Stimulated activated naive B cell treated with anti-CD40 and anti-IgM and Interleukin-4, amounts not matched to agents 10 μg/mL and 1 μg/mL and 100 μg/mL, for 72 hours (primary cell): ENCODE measurements around the gene ADAMTS18.
"Not testable (repeated sequence)": the region's sequence is repeated elsewhere in the genome, so short reads cannot be mapped to it uniquely, and the experiment has no call there.

Experiments
- ATAC-seq, 2 donors: fragments of 150-1000 bp; cut with Tn5 transposase; replicated peaks; 2 replicates each; pipeline ENCODE4 v1.10.0; 2021; ENCODE audit warnings: moderate library complexity in 1 of 2
- DNase-seq: peaks from one replicate; pipeline ENCODE4 v3.0.0; 2021
- H3K27ac Mint-ChIP-seq: one replicate; pipeline ENCODE4 v1.8.0; 2022; ENCODE audit warnings: mild to moderate bottlenecking, mixed read lengths
- H3K27me3 Mint-ChIP-seq, 2 donors: one replicate each; pipeline ENCODE4 v1.8.0; 2022; ENCODE audit warnings: mixed read lengths in 2 of 2
- H3K36me3 Mint-ChIP-seq, 2 donors: one replicate each; pipeline ENCODE4 v1.8.0; 2022; ENCODE audit warnings: mixed read lengths in 2 of 2, mild to moderate bottlenecking in 1 of 2
- H3K4me1 Mint-ChIP-seq, 2 donors: one replicate each; pipeline ENCODE4 v1.8.0; 2022; ENCODE audit warnings: mixed read lengths in 2 of 2, mild to moderate bottlenecking in 1 of 2
- H3K4me3 Mint-ChIP-seq, 2 donors: one replicate each; pipeline ENCODE4 v1.8.0; 2022; ENCODE audit warnings: mild to moderate bottlenecking in 2 of 2, mixed read lengths in 2 of 2, moderate library complexity in 1 of 2
- H3K9me3 Mint-ChIP-seq, 2 donors: one replicate each; pipeline ENCODE4 v1.8.0; 2022; ENCODE audit warnings: mixed read lengths in 2 of 2, mild to moderate bottlenecking in 1 of 2

The ADAMTS18 gene

DNA sequence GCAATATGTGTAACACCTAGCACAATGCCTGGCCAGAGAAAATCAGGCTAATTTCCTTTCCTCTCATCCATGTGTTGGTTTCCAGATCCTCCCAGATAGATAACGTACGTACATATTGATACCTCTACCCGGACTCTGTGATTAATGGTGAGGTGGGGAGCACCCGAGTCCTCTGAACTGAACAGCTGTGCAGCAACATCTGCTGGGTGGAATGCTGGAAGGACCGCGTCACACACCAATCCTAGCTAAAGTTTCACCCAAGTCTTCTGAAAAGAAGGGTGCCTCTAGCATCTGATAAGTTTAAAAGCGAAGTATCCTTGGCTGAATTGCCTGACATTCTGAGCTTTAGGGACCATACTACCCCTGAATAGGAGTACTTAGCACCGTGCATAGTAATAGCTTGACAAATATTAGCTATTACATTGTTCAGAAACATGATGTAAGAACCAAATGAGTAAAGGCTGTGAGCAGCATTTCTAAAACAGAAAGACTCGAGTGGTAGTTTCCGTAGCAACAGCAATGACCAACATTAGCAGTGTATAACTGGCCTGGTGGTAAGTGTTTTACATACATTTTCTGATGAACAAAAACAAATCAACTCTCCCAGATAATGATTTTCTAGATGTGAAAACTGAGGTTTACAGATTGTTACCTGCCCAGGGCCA is 144.3 kb downstream of the ADAMTS18 start:
- Mint-ChIP-seq H3K9me3 (no peaks in the 10 kb centered on the region), H3K36me3 (no peaks in the 10 kb centered on the region), H3K4me3 (no peak overlapping the region), H3K4me1 (peaks cover 2 to 5% of the 10 kb centered on the region in 2 donors), H3K27me3 (peaks cover 45 to 78% of the 10 kb centered on the region in 2 donors), H3K27ac (no peak overlapping the region)
- DNase-seq, result no peak
- no peak for ATAC-seq

DNA sequence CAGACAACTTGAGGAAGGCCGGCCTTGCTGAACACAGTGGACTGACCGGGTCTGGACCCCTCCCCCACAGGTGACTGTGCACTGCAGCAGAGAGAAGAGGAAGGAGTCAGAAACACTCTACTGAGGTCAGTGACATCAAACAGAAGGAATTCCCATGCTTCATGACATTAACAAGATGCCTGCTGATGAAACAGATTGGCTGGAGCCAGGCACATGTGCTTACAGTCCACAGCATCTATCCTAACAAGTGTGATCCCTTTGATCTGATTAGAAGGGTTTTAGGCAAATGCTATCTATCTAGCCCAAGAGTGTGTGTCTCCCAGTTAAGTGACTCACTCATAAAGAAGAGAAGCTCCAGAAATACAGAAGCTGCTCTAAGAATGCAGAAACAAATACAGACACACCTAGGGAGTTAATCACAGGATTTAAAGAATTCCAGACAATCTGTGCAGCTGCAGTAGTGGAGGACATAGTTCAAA is 145.5 kb downstream of the ADAMTS18 start:
- H3K9me3 Mint-ChIP-seq, result no peaks in the 10 kb centered on the region
- ATAC-seq (no peak), DNase-seq (no peak)
- no peak overlapping the region for H3K4me3 Mint-ChIP-seq
- H3K27me3 Mint-ChIP-seq, result peaks cover 40 to 73% of the 10 kb centered on the region in 2 donors
- H3K27ac Mint-ChIP-seq, result no peak overlapping the region
- peaks cover 2 to 5% of the 10 kb centered on the region in 2 donors for H3K4me1 Mint-ChIP-seq
- no peaks in the 10 kb centered on the region for H3K36me3 Mint-ChIP-seq

DNA sequence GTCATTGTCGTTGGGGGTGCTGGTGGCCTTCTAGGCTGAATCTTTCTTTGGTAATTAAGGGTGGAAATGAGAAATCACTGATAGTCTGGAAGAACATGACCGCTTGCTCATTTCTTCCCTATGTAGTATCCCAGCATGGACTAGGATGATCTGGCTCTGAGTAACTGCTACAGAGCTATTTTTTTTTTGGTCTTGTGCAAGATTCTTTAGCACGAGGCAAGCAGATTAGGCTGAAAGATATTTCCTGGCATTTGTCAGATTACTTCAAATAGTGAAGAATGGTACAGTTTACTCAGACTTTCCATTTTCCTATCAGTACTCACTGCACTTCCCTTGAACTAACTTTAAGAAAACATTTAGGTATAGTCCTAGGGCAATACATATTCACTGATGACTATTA is 146.6 kb downstream of the ADAMTS18 start:
- H3K36me3 Mint-ChIP-seq, result no peaks in the 10 kb centered on the region
- DNase-seq (no peak), ATAC-seq (no peak)
- no peaks in the 10 kb centered on the region for H3K9me3 Mint-ChIP-seq
- H3K27me3 Mint-ChIP-seq, result peaks cover 31 to 61% of the 10 kb centered on the region in 2 donors
- no peak overlapping the region for H3K27ac Mint-ChIP-seq
- no peak overlapping the region for H3K4me3 Mint-ChIP-seq
- H3K4me1 Mint-ChIP-seq, result peaks cover 2 to 5% of the 10 kb centered on the region in 2 donors

DNA sequence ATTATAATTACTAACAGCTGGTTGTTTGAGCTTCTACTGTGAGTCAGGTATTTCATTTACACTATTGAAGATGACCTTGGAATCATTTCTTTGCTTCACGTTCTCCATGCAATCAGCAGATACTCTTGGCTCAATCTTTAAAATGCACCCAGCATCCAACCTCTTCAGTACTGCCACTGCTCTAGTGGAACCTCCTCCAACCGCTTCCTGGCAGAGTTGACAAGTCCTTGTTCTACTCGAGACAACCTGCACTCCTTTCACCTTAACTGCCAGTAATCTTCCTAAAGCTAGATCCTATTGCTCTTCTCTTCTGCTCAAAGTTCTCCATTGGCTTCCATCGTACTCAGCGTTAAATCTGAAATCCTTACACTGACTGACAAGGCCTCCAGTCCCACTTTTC is 149.2 kb downstream of the ADAMTS18 start:
- no peaks in the 10 kb centered on the region for H3K36me3 Mint-ChIP-seq
- peaks cover 2 to 5% of the 10 kb centered on the region in 2 donors for H3K4me1 Mint-ChIP-seq
- ATAC-seq (no peak), DNase-seq (no peak)
- H3K27ac Mint-ChIP-seq, result no peak overlapping the region
- H3K9me3 Mint-ChIP-seq, result no peaks in the 10 kb centered on the region
- no peak overlapping the region for H3K4me3 Mint-ChIP-seq
- H3K27me3 Mint-ChIP-seq, result peaks cover 17 to 40% of the 10 kb centered on the region in 2 donors

DNA sequence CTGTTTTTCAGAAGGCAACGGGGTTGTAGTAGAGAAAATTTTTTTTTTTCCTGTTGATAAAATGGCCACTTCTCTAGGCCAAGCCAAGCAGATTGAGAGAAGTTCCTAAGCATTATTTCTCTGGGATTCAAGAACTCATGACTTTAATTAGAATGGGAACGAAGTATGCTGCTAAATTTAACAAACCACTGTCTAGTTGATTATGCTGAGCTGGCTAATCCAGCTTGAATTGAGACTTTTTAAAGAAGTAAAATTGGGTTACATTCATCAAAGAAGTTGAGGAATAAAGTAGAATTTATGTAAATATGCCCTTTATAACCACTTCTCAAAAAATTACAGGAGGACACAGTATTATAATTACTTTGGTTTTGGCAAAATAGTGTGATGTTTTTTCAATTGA is 152.5 kb downstream of the ADAMTS18 start:
- Mint-ChIP-seq H3K27ac (no peak overlapping the region), H3K36me3 (no peaks in the 10 kb centered on the region), H3K27me3 (peaks cover 9 to 18% of the 10 kb centered on the region in 2 donors), H3K4me3 (no peak overlapping the region), H3K4me1 (no peaks in the 10 kb centered on the region), H3K9me3 (no peaks in the 10 kb centered on the region)
- ATAC-seq (no peak), DNase-seq (no peak)

DNA sequence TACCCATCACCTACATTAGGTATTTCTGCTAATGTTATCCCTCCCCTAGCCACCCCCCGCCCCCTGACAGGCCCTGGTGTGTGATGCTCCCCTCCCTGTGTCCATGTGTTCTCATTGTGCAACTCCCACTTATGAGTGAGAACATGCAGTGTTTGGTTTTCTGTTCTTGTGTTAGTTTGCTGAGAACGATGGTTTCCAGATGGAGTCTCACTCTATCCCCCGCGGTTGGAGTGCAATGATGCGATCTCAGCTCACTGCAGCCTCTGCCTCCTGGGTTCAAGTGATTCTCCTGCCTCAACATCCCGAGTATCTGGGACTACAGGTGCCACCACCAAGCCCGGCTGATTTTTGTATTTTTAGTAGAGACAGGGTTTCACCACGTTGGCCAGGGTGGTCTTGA is 155.5 kb downstream of the ADAMTS18 start:
- H3K27me3 Mint-ChIP-seq, ATAC-seq, H3K36me3 Mint-ChIP-seq: not testable (repeated sequence)

DNA sequence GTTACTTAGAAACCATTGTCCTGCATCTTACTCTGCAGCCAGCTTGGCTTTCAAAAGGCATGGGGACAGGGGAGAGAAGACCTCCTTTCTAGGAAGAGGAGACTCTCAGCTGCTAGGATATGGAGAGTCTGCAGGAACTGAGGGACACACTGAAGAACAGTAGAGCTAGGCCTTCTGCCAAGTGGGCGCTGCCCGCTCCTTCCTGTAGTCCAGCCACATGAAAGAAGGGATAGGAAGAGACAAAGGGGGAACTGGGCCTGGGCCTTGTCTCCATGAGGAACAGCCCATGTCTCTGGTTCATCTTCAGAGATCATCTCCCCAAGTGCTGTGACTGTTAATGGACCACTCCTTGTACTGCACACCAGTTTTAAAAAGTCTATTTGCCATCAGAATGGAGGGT is 157.3 kb downstream of the ADAMTS18 start:
- Mint-ChIP-seq H3K27ac (no peak overlapping the region), H3K9me3 (no peaks in the 10 kb centered on the region), H3K4me3 (no peak overlapping the region), H3K36me3 (no peaks in the 10 kb centered on the region), H3K27me3 (peaks cover 0 to 3% of the 10 kb centered on the region in 2 donors), H3K4me1 (no peaks in the 10 kb centered on the region)
- no peak for DNase-seq
- no peak for ATAC-seq

More for the DNA sequence above, 155.5 kb downstream of the ADAMTS18 start:
- H3K4me3 Mint-ChIP-seq, H3K27ac Mint-ChIP-seq, DNase-seq, H3K4me1 Mint-ChIP-seq, H3K9me3 Mint-ChIP-seq: not testable (repeated sequence)

DNA sequence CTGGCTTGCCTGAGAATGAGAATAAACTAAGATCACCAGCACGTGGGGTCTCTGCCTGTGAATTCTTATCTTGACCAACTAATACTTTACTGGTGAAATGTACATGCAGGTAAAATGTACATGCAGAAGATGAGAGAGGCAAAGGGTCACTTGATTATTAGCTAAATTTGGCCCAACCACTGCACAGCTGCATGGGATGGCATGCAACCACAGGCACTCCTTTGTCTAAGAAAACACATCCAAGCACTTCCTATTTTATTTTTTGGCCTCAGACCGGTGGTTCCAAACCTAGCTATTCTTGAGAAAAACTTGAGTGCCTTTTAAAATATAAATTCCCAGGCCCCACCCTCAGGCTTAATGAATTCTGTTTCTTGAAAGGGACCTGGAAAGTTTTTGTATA is 157.7 kb downstream of the ADAMTS18 start:
- Mint-ChIP-seq H3K36me3 (no peaks in the 10 kb centered on the region), H3K9me3 (no peaks in the 10 kb centered on the region), H3K4me1 (no peaks in the 10 kb centered on the region), H3K27ac (no peak overlapping the region), H3K27me3 (peaks cover 0 to 3% of the 10 kb centered on the region in 2 donors), H3K4me3 (no peak overlapping the region)
- ATAC-seq (no peak), DNase-seq (no peak)

DNA sequence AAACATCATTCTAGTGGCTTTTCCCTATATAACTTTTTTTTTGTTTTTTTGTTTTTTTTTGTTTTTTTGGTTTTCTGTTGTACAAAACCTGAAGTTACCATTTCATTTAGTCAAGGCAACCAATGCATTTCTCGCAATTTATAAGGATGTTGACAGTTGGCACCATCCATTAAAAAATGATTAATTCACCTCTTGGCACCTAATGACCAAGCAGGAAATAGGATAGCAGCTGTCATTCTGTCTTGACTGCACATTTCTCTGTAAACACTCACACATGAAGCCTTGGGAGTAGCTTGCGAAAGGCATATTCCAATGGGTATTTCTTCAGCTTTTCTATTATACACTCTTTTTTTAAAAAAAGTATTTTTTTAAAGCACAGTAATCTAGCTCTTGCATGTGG is 158.2 kb downstream of the ADAMTS18 start:
- no peaks in the 10 kb centered on the region for H3K9me3 Mint-ChIP-seq
- no peak overlapping the region for H3K4me3 Mint-ChIP-seq
- peaks cover 0 to 3% of the 10 kb centered on the region in 2 donors for H3K27me3 Mint-ChIP-seq
- DNase-seq (no peak), ATAC-seq (no peak)
- no peaks in the 10 kb centered on the region for H3K36me3 Mint-ChIP-seq
- H3K27ac Mint-ChIP-seq, result no peak overlapping the region
- H3K4me1 Mint-ChIP-seq, result no peaks in the 10 kb centered on the region

DNA sequence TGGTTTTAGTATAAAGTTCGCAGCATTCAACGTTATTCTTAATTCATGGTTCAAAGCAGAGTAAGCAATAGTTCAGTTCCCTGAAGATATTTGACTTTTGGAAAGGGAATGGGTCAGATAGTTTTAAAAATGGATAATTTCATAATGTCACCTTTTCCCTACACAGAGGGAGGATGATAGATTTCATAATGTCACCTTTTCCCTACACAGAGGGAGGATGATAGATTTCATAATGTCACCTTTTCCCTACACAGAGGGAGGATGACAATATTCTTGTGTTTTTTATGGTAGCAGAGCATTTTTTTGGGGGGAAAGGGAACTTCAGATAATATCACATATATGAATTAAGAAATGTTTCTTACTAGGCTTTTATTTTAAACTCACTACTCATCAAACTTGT is 159.5 kb downstream of the ADAMTS18 start:
- not testable (repeated sequence) for DNase-seq, H3K9me3 Mint-ChIP-seq, H3K36me3 Mint-ChIP-seq, H3K27me3 Mint-ChIP-seq, H3K27ac Mint-ChIP-seq, H3K4me3 Mint-ChIP-seq, H3K4me1 Mint-ChIP-seq, ATAC-seq

DNA sequence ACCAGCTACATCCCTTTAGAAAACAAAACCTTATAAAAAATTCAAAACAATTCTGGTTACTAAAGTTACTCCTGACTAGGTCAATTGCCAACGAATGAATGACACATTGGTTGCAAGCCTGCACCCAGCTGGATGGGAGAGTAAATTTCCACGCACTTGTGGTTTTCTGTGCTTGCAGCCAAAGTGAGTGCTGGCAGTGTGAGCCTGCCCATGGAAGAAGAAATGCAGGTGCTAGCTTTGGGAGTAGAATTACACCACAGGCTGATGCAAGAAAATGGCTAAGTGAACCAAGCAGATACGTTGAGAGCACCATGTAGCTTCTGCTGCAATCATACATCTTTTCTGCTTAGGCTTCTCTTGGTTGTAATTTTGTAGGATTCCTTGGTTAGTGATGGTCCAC is 161.0 kb downstream of the ADAMTS18 start:
- Mint-ChIP-seq H3K27ac (no peak overlapping the region), H3K36me3 (no peaks in the 10 kb centered on the region)
- no peak for ATAC-seq

DNA sequence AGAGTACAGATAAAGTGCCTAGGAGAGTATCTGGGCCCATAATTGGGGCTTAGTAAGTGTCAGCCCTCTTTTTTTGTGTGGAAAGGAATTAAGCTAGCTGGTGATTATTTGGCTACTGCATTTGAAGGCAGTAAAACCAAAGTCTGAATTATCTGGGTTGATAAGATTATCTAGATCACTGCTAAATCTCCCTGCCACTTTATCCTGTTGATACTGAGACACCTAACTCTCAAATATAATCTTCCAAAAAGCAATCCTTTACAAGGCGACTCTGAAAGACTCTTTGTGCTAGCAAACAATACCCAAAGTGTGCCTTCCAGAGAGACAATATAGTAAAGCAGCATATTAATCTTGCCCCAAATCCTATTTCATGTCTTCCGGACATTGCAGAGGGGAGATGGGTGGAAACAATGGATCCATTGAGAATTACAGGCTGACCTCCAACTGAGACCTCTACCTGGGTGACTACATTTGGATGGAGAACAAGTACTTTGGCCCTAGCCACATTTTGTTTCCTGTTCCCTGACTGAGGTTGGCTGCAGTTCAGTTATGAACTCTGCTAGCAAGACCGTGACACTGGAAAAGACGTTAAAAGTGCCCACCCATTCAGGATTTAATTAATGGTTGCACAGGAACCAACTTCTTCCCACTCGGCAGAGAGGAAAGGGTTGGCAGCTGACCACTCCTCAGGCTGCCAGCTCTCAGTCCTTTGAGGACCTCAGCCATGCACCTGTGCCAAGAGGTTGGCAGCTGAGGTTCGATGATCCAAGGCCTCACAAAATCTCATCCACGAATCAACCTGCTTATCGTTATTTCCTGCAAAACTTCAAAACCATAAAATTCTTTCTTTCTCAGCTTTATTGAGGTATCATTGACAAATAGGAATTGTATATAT is 163.1 kb downstream of the ADAMTS18 start:
- Mint-ChIP-seq H3K4me1 (no peaks in the 10 kb centered on the region), H3K27me3 (peaks cover 25 to 30% of the 10 kb centered on the region in 2 donors), H3K9me3 (peaks cover 0 to 3% of the 10 kb centered on the region in 2 donors), H3K27ac (no peak overlapping the region), H3K4me3 (no peak overlapping the region), H3K36me3 (no peaks in the 10 kb centered on the region)
- DNase-seq, result no peak
- ATAC-seq, result no peak

More for the DNA sequence above, 161.0 kb downstream of the ADAMTS18 start:
- no peak overlapping the region for H3K4me3 Mint-ChIP-seq
- DNase-seq, result no peak
- peaks cover 9 to 15% of the 10 kb centered on the region in 2 donors for H3K27me3 Mint-ChIP-seq
- H3K9me3 Mint-ChIP-seq, result peaks cover 0 to 3% of the 10 kb centered on the region in 2 donors
- no peaks in the 10 kb centered on the region for H3K4me1 Mint-ChIP-seq

DNA sequence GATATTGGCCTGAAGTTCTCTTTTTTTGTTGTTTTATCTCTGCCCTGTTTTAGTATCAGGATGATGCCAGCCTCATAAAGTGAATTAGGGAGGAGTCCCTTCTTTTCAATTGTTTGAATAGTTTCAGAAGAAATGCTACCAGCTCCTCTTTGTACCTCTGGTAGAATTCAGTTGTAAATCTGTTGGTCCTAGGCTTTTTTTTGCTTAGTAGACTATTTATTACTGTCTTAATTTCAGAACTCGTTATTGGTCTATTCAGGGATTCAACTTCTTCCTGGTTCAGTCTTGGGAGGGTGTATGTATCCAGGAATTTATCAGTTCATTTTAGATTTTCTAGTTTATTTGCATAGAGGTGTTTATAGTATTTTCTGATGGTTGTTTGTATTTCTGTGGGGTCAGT is 168.6 kb downstream of the ADAMTS18 start:
- not testable (repeated sequence) for H3K4me3 Mint-ChIP-seq, H3K9me3 Mint-ChIP-seq, H3K4me1 Mint-ChIP-seq, ATAC-seq, H3K36me3 Mint-ChIP-seq, DNase-seq, H3K27ac Mint-ChIP-seq
- H3K27me3 Mint-ChIP-seq, result peaks cover 51 to 54% of the 10 kb centered on the region in 2 donors

DNA sequence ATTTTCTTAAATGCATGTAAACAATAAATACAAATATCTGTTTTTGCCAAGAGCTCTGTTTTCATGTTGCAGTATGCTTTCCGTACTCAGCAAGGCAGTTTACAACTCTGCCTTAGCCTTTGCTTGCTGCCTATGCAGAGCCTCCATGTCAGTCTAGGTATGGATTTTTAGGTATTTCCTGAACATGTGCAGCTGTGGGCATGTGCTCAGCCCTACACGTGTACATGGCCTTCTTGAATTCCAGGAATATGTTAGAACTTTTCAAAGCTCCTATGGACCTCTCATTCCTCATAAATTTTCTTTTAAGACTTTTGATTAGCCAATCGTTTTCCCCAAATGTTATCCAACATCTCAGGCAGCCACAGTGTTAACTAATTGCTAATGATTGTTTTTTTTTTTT is 171.9 kb downstream of the ADAMTS18 start:
- peaks cover 45 to 46% of the 10 kb centered on the region in 2 donors for H3K27me3 Mint-ChIP-seq

DNA sequence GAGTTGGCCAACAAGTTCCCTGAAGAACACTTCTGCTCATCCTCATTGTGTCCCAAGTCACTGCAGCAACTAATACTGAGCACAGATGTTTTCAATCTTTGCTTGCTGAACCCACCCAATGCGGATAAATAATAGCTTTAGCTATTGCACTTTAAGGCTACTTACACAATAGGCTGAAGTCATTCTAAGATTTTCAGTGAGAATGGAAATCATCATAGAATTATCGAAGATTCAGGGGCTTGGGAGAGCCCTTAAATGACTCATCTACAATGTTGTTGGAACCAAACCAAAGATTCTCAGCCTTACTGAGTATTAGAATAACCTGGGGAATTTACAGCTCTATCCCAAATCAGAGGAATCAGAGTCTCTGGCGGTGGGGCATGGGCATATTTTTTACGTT is 184.4 kb downstream of the ADAMTS18 start:
- Mint-ChIP-seq H3K9me3 (no peaks in the 10 kb centered on the region), H3K36me3 (no peaks in the 10 kb centered on the region), H3K27ac (no peak overlapping the region), H3K4me1 (peaks cover 0 to 3% of the 10 kb centered on the region in 2 donors), H3K4me3 (no peak overlapping the region), H3K27me3 (peaks cover 10 to 14% of the 10 kb centered on the region in 2 donors)
- DNase-seq (no peak), ATAC-seq (no peak)

More for the DNA sequence above, 171.9 kb downstream of the ADAMTS18 start:
- H3K27ac Mint-ChIP-seq, result no peak overlapping the region
- H3K4me1 Mint-ChIP-seq, result no peaks in the 10 kb centered on the region
- ATAC-seq (no peak), DNase-seq (no peak)
- H3K4me3 Mint-ChIP-seq, result no peak overlapping the region
- H3K9me3 Mint-ChIP-seq, result peaks cover 2 to 13% of the 10 kb centered on the region in 2 donors
- H3K36me3 Mint-ChIP-seq, result no peaks in the 10 kb centered on the region
